Neural progenitor cell (in vitro differentiated cells): ENCODE measurements around the gene SEC63.
"Not testable (repeated sequence)": the region's sequence is repeated elsewhere in the genome, so short reads cannot be mapped to it uniquely, and the experiment has no call there.

Source experiments
- EZH2 ChIP-seq: fragments of 200-600 bp; sonication (generic); IDR thresholded peaks from 2 replicates; pipeline ENCODE4 v1.6.1; 2017; ENCODE audit warnings: antibody characterized with exemption, mild to moderate bottlenecking, moderate library complexity
- EZH2phosphoT487 ChIP-seq: fragments of 200-600 bp; sonication (generic); IDR thresholded peaks from 2 replicates; pipeline ENCODE4 v1.6.1; 2017; ENCODE audit warnings: antibody characterized with exemption
- TF ChIP-seq, protein P1 (sequence below): fragments of 200-600 bp; sonication (generic); IDR thresholded peaks from 2 replicates; pipeline ENCODE4 v1.5.1; 2017; ENCODE audit warnings: antibody characterized with exemption, mild to moderate bottlenecking

DNA sequence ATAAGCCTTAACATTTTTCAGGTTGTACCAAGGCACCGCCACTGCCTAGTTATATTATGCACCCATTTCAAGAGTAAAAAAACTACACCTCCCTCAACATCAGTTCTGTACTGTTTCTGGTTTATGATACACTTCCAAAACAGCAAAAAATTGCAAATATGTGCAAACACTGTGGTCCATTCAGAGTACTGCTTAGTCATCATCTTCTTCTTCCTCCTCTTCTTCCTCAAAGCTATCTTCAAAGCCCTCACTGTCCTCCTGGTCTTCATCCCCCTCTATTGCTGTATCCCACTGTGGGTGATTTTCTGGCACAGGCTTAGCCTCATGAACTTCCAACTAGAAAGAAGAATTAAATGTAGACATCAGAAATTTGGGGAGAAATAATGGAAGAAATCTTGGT lies 86.5 kb downstream of the SEC63 start:
- TF ChIP-seq, protein P1, sequence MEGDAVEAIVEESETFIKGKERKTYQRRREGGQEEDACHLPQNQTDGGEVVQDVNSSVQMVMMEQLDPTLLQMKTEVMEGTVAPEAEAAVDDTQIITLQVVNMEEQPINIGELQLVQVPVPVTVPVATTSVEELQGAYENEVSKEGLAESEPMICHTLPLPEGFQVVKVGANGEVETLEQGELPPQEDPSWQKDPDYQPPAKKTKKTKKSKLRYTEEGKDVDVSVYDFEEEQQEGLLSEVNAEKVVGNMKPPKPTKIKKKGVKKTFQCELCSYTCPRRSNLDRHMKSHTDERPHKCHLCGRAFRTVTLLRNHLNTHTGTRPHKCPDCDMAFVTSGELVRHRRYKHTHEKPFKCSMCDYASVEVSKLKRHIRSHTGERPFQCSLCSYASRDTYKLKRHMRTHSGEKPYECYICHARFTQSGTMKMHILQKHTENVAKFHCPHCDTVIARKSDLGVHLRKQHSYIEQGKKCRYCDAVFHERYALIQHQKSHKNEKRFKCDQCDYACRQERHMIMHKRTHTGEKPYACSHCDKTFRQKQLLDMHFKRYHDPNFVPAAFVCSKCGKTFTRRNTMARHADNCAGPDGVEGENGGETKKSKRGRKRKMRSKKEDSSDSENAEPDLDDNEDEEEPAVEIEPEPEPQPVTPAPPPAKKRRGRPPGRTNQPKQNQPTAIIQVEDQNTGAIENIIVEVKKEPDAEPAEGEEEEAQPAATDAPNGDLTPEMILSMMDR = not testable (repeated sequence)
- not testable (repeated sequence) for TF ChIP-seq EZH2, EZH2phosphoT487
